Activated naive CD4-positive, alpha-beta T cell treated with anti-CD3 and anti-CD28 coated beads, Interleukin-2, amount 50 U/mL, for 72 hours (primary cell): ENCODE measurements around the gene TCP10L. TPM values are rescaled to one million over a fixed set of nuclear protein-coding genes. Genes with fewer than 3 reads are reported as not detected.
"Not testable (repeated sequence)": the region's sequence is repeated elsewhere in the genome, so short reads cannot be mapped to it uniquely, and the experiment has no call there.

ENCODE experiments used
- ATAC-seq, 2 donors: fragments of 150-1000 bp; cut with Tn5 transposase; 2 replicates each; pipeline ENCODE4 v1.10.0; 2021; ENCODE audit warnings: mild to moderate bottlenecking in 2 of 2, moderate library complexity in 2 of 2
- DNase-seq, 2 donors: peaks; one replicate each; pipeline ENCODE4 v3.0.0; 2021 to 2022; ENCODE audit warnings: low spot score in 2 of 2
- H3K27ac Mint-ChIP-seq, 2 donors: one replicate each; pipeline ENCODE4 v1.8.0; 2022; ENCODE audit warnings: mild to moderate bottlenecking in 2 of 2, mixed read lengths in 2 of 2
- H3K36me3 Mint-ChIP-seq, 2 donors: one replicate each; pipeline ENCODE4 v1.8.0; 2022; ENCODE audit warnings: mixed read lengths in 2 of 2
- H3K9me3 Mint-ChIP-seq, 2 donors: one replicate each; pipeline ENCODE4 v1.8.0; 2022; ENCODE audit warnings: mixed read lengths in 2 of 2
- total RNA-seq, 2 donors: library from RNA; stranded (reverse); gene quantifications; one replicate each; pipeline ENCODE4 v1.2.3, GENCODE V29; 2022

Gene TCP10L
- total RNA-seq, result 1 to 10 TPM in 1 of 2 donors, under 1 TPM in 1; 0.91 to 1.5 TPM

GRCh38 chr21:32585042-32585710 is at the start of gene TCP10L:
Gene TCP10L, minus strand, starts transcription at chr21:32585523. Its CDS starts 1,219 bp downstream, at chr21:32584304.
- ATAC-seq, result no peak
- no peak for DNase-seq
- Mint-ChIP-seq H3K27ac (no peak within 1 kb of the TSS), H3K36me3 (no peaks in the 10 kb centered on the region), H3K9me3 (no peaks in the 10 kb centered on the region)

GRCh38 chr21:32626621-32627196 is 41.4 kb upstream of the TCP10L start:
- Mint-ChIP-seq H3K36me3 (no peaks in the 10 kb centered on the region), H3K27ac (no peak overlapping the region), H3K9me3 (no peaks in the 10 kb centered on the region)
- ATAC-seq, result no peak
- DNase-seq, result no peak

GRCh38 chr21:32618218-32618617 is 32.9 kb upstream of the TCP10L start:
- not testable (repeated sequence) for H3K36me3 Mint-ChIP-seq, ATAC-seq, H3K9me3 Mint-ChIP-seq, H3K27ac Mint-ChIP-seq, DNase-seq

GRCh38 chr21:32613436-32614043 is 28.2 kb upstream of the TCP10L start:
- Mint-ChIP-seq H3K27ac (peak overlapping the region; percentile 95 to 96), H3K9me3 (no peaks in the 10 kb centered on the region), H3K36me3 (peaks cover 8 to 20% of the 10 kb centered on the region in 2 donors)
- no peak for DNase-seq
- ATAC-seq, result no peak

GRCh38 chr21:32612999-32613337 is 27.6 kb upstream of the TCP10L start:
- ATAC-seq (no peak), DNase-seq (no peak)
- peak overlapping the region; percentile 95 to 96 for H3K27ac Mint-ChIP-seq
- H3K9me3 Mint-ChIP-seq, result no peaks in the 10 kb centered on the region
- peaks cover 8 to 20% of the 10 kb centered on the region in 2 donors for H3K36me3 Mint-ChIP-seq

GRCh38 chr21:32612075-32612998 is 27.0 kb upstream of the TCP10L start, which contains the start of gene CFAP298:
Gene CFAP298, minus strand, starts transcription at chr21:32612377. Its CDS starts 134 bp downstream, at chr21:32612243.
- H3K9me3 Mint-ChIP-seq, result no peaks in the 10 kb centered on the region
- peak; percentile 90 to 94 for ATAC-seq
- peaks cover 8 to 20% of the 10 kb centered on the region in 2 donors for H3K36me3 Mint-ChIP-seq
- peak within 1 kb of the TSS; percentile 95 to 96 for H3K27ac Mint-ChIP-seq
- peak; percentile 77 to 87 for DNase-seq

- peak; percentile 38 to 64 for DNase-seq
- peak; percentile 0 to 54 for ATAC-seq
- Mint-ChIP-seq H3K36me3 (peaks cover 8 to 20% of the 10 kb centered on the region in 2 donors), H3K9me3 (no peaks in the 10 kb centered on the region), H3K27ac (peak overlapping the region; percentile 95 to 96)
Observed at GRCh38 chr21:32611471-32611997, 26.2 kb upstream of the TCP10L start.

GRCh38 chr21:32610940-32611339 is 25.6 kb upstream of the TCP10L start:
- peaks cover 8 to 24% of the 10 kb centered on the region in 2 donors for H3K36me3 Mint-ChIP-seq
- not testable (repeated sequence) for DNase-seq, H3K9me3 Mint-ChIP-seq, ATAC-seq, H3K27ac Mint-ChIP-seq

- H3K27ac Mint-ChIP-seq, result no peak overlapping the region
Observed at GRCh38 chr21:32608851-32609250, 23.5 kb upstream of the TCP10L start.

GRCh38 chr21:32605469-32605868 is 20.1 kb upstream of the TCP10L start:
- no peaks in the 10 kb centered on the region for H3K9me3 Mint-ChIP-seq
- H3K36me3 Mint-ChIP-seq, result peaks cover 10 to 27% of the 10 kb centered on the region in 2 donors
- ATAC-seq, result no peak
- H3K27ac Mint-ChIP-seq, result no peak overlapping the region
- DNase-seq, result no peak

More at GRCh38 chr21:32608851-32609250, 23.5 kb upstream of the TCP10L start:
- H3K9me3 Mint-ChIP-seq, result no peaks in the 10 kb centered on the region
- DNase-seq (no peak), ATAC-seq (no peak)
- H3K36me3 Mint-ChIP-seq, result peaks cover 13 to 38% of the 10 kb centered on the region in 2 donors

- Mint-ChIP-seq H3K27ac (peak overlapping the region; percentile 22 to 82), H3K9me3 (no peaks in the 10 kb centered on the region), H3K36me3 (peaks cover 10 to 22% of the 10 kb centered on the region in 2 donors)
- ATAC-seq (no peak), DNase-seq (no peak)
Observed at GRCh38 chr21:32604464-32604863, 19.1 kb upstream of the TCP10L start.

GRCh38 chr21:32603131-32603530 is 17.8 kb upstream of the TCP10L start:
- Mint-ChIP-seq H3K9me3 (no peaks in the 10 kb centered on the region), H3K36me3 (peaks cover 10 to 22% of the 10 kb centered on the region in 2 donors), H3K27ac (no peak overlapping the region)
- no peak for DNase-seq
- no peak for ATAC-seq

GRCh38 chr21:32602099-32602498 is 16.8 kb upstream of the TCP10L start:
- no peaks in the 10 kb centered on the region for H3K9me3 Mint-ChIP-seq
- ATAC-seq, result no peak
- H3K27ac Mint-ChIP-seq, result no peak overlapping the region
- peaks cover 10 to 22% of the 10 kb centered on the region in 2 donors for H3K36me3 Mint-ChIP-seq
- no peak for DNase-seq

- ATAC-seq (no peak), DNase-seq (no peak)
- Mint-ChIP-seq H3K9me3 (no peaks in the 10 kb centered on the region), H3K27ac (peak overlapping the region; percentile 8 to 17), H3K36me3 (peaks cover 9 to 10% of the 10 kb centered on the region in 2 donors)
Observed at GRCh38 chr21:32599526-32599925, 14.2 kb upstream of the TCP10L start.

GRCh38 chr21:32599091-32599490 is 13.8 kb upstream of the TCP10L start:
- peaks cover 5 to 6% of the 10 kb centered on the region in 2 donors for H3K36me3 Mint-ChIP-seq
- H3K9me3 Mint-ChIP-seq, result no peaks in the 10 kb centered on the region
- ATAC-seq (no peak), DNase-seq (no peak)
- peak overlapping the region; percentile 12 to 17 for H3K27ac Mint-ChIP-seq

GRCh38 chr21:32597205-32597604 is 11.9 kb upstream of the TCP10L start:
- Mint-ChIP-seq H3K27ac (no peak overlapping the region), H3K36me3 (no peaks in the 10 kb centered on the region), H3K9me3 (no peaks in the 10 kb centered on the region)
- peak in 1 of 2 donors; percentile 47 for ATAC-seq
- DNase-seq, result no peak
